Heart right ventricle (tissue), 16 donors: ENCODE results near the gene TMOD2. TPM values are rescaled to one million over a fixed set of nuclear protein-coding genes. Genes with fewer than 3 reads are reported as not detected.

Experiments
- ATAC-seq, 8 donors: fragments of 200-7000 bp; cut with Tn5 transposase; one replicate each; pipeline ENCODE4 v1.9.1; 2020; ENCODE audit warnings: mild to moderate bottlenecking in 8 of 8, moderate library complexity in 8 of 8, moderate number of reproducible peaks in 1 of 8
- DNase-seq, 2 donors: peaks; one replicate each; pipeline ENCODE4 v3.0.0-alpha.2; 2020
- H3K27ac ChIP-seq, 10 donors: fragments of 200-600 bp; sonication (generic) in 2 of 10; one replicate each; pipeline versions ENCODE4 v1.5.0 to v1.8.0; 2020 to 2022; ENCODE audit warnings: mild to moderate bottlenecking in 3 of 10
- H3K27me3 ChIP-seq, 7 donors: fragments of 200-600 bp; one replicate each; pipeline ENCODE4 v1.8.0; 2021 to 2022; ENCODE audit warnings: mild to moderate bottlenecking in 2 of 7
- H3K36me3 ChIP-seq, 9 donors: fragments of 200-600 bp; sonication (generic) in 1 of 9; one replicate each; pipeline versions ENCODE4 v1.5.0 to v1.8.0; 2020 to 2022; ENCODE audit warnings: mild to moderate bottlenecking in 2 of 9
- H3K4me1 ChIP-seq, 9 donors: fragments of 200-600 bp; sonication (generic) in 1 of 9; one replicate each; pipeline versions ENCODE4 v1.5.0 to v1.8.0; 2020 to 2022; ENCODE audit warnings: mild to moderate bottlenecking in 4 of 9
- H3K4me3 ChIP-seq, 10 donors: fragments of 200-600 bp; sonication (generic) in 2 of 10; one replicate each; pipeline versions ENCODE4 v1.5.0 to v1.8.0; 2020 to 2022; ENCODE audit warnings: mild to moderate bottlenecking in 7 of 10, moderate library complexity in 2 of 10
- H3K9me3 ChIP-seq, 11 donors: fragments of 200-600 bp in 10 of 11; sonication (generic) in 2 of 11; one replicate each; pipeline versions ENCODE4 v1.5.0 to v1.8.0; 2013 to 2022; ENCODE audit warnings: mild to moderate bottlenecking in 2 of 11, control low read depth in 1 of 11, moderate library complexity in 1 of 11
- WGBS, 2 donors: extraction: QIAGEN DNeasy Blood & Tissue Kit; methylation state at CpG; one replicate each; pipeline ENCODE4 v1.1.7; 2013; ENCODE audit warnings: inconsistent platforms in 1 of 2; 5-methylcytosine and 5-hydroxymethylcytosine counted together
- intact Hi-C, 10 donors: fragments of 100-400 bp; cut with DNase I; formaldehyde crosslinking; loops; one replicate each; pipeline versions ENCODE4 v1.11.1 to v1.14.2; 2022
- polyA plus RNA-seq, 2 donors: library from polyadenylated mRNA; stranded (reverse); fragments of 200-250 nt; gene quantifications; one replicate each; pipeline ENCODE4 v1.2.3, GENCODE V29; 2013
- total RNA-seq, 10 donors: library from RNA; stranded (reverse); fragmentation: NEBNext Ultra II Directional in 3 of 10; extraction: Animal tissue kit (Norgen Biotek cat#: 25700) in 3 of 10; gene quantifications; one replicate each; pipeline versions ENCODE4 v1.2.1 to v1.2.4, GENCODE V29; 2021 to 2023
- TF ChIP-seq, protein P1 (sequence below), 9 donors: fragments of 200-600 bp; sonication (generic) in 2 of 9; IDR thresholded peaks; one replicate each; pipeline versions ENCODE4 v1.5.0 to v1.8.0; 2021 to 2022; ENCODE audit warnings: antibody characterized with exemption in 9 of 9, mild to moderate bottlenecking in 5 of 9, moderate library complexity in 1 of 9
- donor health status: Arrhythmogenic right ventricular cardiomyopathy.
- donor health status: ischemic (EF 13 %, LVEDD 7.1; RV severe dilation, severe dysfunction).
- donor health status: healthy with polysubstance abuse.
- donor health status: DM: no; HTN: yes; CAD: no.
- donor health status: DM: no; HTN: no; CAD: no.
- donor health status: ischemic (EF 25% LVEDD 6.9; RV normal size, moderate dysfunction).
- donor health status: ischemic (EF 25% LVEDD 5.7; RV mildly dilated, moderate dysfunction).
- donor health status: healthy.
- donor health status: DM: yes; HTN: yes; CAD: no.
- donor health status: Ischemic cardiomyopathy.
- donor health status: ischemic (EF 35%, LVEDD 5.7; RV mildly dilated, moderate dysfunction).
- donor health status: nonischemic (EF 11% LVEDD 7.7; RV severe dilation, severe dysfunction).
- donor health status: DM: yes; HTN: yes; CAD: no.
- donor health status: PGD.
- donor health status: ischemic (EF 29% LVEDD 5.4; RV normal size, mild dysfunction).
- donor health status: nonischemic (EF 23%, LVEDD 6.1; RV moderate dilation, normal function).

The TMOD2 gene
- total and polyA plus RNA-seq, 12 donors, result 1.5 to 8.5 (median 4.7) TPM

GRCh38 chr15:51796847-51797401 is 45.5 kb downstream of the TMOD2 start:
- no peak for DNase-seq
- H3K4me3 ChIP-seq, result no peak overlapping the region
- intact Hi-C loops, result loop anchor here in 1 of 10 donors (10.0 kb wide), 1 partner anchor 88 kb away; no protein-coding TSS in a partner anchor
- no peak for ATAC-seq
- TF ChIP-seq, protein P1, sequence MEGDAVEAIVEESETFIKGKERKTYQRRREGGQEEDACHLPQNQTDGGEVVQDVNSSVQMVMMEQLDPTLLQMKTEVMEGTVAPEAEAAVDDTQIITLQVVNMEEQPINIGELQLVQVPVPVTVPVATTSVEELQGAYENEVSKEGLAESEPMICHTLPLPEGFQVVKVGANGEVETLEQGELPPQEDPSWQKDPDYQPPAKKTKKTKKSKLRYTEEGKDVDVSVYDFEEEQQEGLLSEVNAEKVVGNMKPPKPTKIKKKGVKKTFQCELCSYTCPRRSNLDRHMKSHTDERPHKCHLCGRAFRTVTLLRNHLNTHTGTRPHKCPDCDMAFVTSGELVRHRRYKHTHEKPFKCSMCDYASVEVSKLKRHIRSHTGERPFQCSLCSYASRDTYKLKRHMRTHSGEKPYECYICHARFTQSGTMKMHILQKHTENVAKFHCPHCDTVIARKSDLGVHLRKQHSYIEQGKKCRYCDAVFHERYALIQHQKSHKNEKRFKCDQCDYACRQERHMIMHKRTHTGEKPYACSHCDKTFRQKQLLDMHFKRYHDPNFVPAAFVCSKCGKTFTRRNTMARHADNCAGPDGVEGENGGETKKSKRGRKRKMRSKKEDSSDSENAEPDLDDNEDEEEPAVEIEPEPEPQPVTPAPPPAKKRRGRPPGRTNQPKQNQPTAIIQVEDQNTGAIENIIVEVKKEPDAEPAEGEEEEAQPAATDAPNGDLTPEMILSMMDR (IDR thresholded peaks at IDR 0.05), result no peak
- H3K27me3 ChIP-seq, result no peaks in the 10 kb centered on the region
- peaks cover 3 to 24% (median 16%) of the 10 kb centered on the region in 9 donors for H3K4me1 ChIP-seq
- 91 to 92% methylated on average over 10 of the region's 10 CpGs for WGBS, 2 donors
- H3K27ac ChIP-seq, result no peak overlapping the region
- H3K36me3 ChIP-seq, result peaks cover 0 to 25% (median 4%) of the 10 kb centered on the region in 9 donors
- peaks cover 0 to 4% (median 0%) of the 10 kb centered on the region in 11 donors for H3K9me3 ChIP-seq

DNA sequence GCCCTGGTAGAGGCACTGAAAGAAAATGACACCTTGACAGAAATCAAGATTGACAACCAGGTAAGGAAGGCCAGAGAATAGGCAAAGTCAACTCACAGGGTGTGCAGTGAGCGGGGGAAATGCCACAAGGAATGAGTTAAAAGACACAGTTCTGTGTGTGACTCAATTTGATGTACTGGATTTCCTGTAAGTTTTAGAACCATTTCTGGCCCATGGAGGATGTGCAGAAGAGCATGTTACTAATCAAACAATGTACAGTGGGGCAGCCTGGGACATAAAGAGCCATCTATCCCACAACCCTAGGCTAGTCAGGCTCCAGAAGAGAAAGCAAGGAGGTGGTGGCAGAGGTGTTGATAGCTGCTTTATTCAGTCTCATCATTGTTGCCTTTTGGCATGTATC is 46.9 kb downstream of the TMOD2 start:
- H3K36me3 ChIP-seq, result peaks cover 0 to 25% (median 4%) of the 10 kb centered on the region in 9 donors
- ATAC-seq (no peak), DNase-seq (no peak)
- no peaks in the 10 kb centered on the region for H3K9me3 ChIP-seq
- no peak overlapping the region for H3K27ac ChIP-seq
- WGBS, 2 donors, result 94 to 97% methylated on average over 1 of the region's 1 CpG
- TF ChIP-seq, protein P1 (IDR thresholded peaks at IDR 0.05), result no peak
- intact Hi-C loops, result loop anchor here in 1 of 10 donors (10.0 kb wide), 1 partner anchor 87 kb away; no protein-coding TSS in a partner anchor
- H3K4me1 ChIP-seq, result peaks cover 3 to 18% (median 11%) of the 10 kb centered on the region in 9 donors
- H3K4me3 ChIP-seq, result no peak overlapping the region
- no peaks in the 10 kb centered on the region for H3K27me3 ChIP-seq

- WGBS, 2 donors, result 83 to 85% methylated on average over 6 of the region's 6 CpGs
- ATAC-seq, result no peak
- TF ChIP-seq, protein P1 (IDR thresholded peaks at IDR 0.05), result no peak
- Histone ChIP-seq H3K36me3 (peaks cover 0 to 26% (median 4%) of the 10 kb centered on the region in 9 donors), H3K27me3 (no peaks in the 10 kb centered on the region), H3K27ac (no peak overlapping the region), H3K9me3 (no peaks in the 10 kb centered on the region), H3K4me3 (no peak overlapping the region), H3K4me1 (peaks cover 0 to 5% (median under 1%) of the 10 kb centered on the region in 9 donors)
- DNase-seq, result no peak
- intact Hi-C loops, result loop anchor here in 1 of 10 donors (10.0 kb wide), 1 partner anchor 85 kb away; no protein-coding TSS in a partner anchor
Measured at GRCh38 chr15:51799282-51800252, 48.2 kb downstream of the TMOD2 start.

DNA sequence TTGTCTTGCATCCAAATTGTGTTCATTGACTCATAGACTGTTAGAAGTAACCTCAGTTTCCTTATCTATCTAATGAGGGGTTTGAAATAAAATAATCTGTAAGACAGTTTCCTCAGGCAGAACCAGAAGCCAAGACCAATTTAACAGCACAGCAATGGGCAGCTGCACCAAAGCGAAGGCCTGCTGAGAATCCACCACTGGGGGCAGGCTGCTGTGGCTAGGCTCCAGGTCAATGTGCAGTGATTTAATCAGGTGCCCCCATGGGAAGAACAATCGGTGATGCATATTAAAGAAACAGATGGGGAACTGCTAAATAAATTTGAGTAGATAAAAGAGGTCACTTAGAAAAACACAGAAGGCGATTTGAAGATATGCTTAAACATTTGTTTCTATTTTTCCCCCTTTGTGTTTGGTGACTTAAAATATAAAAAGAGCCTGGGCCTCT is 50.0 kb downstream of the TMOD2 start:
- Histone ChIP-seq H3K36me3 (peaks cover 0 to 34% (median 7%) of the 10 kb centered on the region in 9 donors), H3K4me1 (peaks cover 0 to 4% (median 0%) of the 10 kb centered on the region in 9 donors), H3K27me3 (no peaks in the 10 kb centered on the region), H3K4me3 (no peak overlapping the region), H3K9me3 (no peaks in the 10 kb centered on the region), H3K27ac (no peak overlapping the region)
- intact Hi-C loops, result no loop called here
- TF ChIP-seq, protein P1 (IDR thresholded peaks at IDR 0.05), result peak; percentile 44 to 75 (median 59)
- WGBS, 2 donors, result 39 to 48% methylated on average over 3 of the region's 3 CpGs
- peak in 7 of 8 donors; percentile 72 to 84 (median 81) for ATAC-seq
- peak; percentile 54 to 64 for DNase-seq
